HepG2 (cell line): ENCODE measurements around the gene CAPSL. TPM values are rescaled to one million over a fixed set of nuclear protein-coding genes. Genes with fewer than 3 reads are reported as not detected.

ENCODE experiments used
- LBX2 ChIP-seq: sonication (generic); formaldehyde crosslinking; IDR thresholded peaks from 2 replicates; pipeline ENCODE4 v1.5.0; 2020; ENCODE audit warnings: missing genetic modification reagents, mild to moderate bottlenecking, borderline replicate concordance
- NFYB ChIP-seq: sonication (generic); formaldehyde crosslinking; IDR thresholded peaks from 2 replicates; pipeline ENCODE4 v1.4.0; 2020; ENCODE audit warnings: missing genetic modification reagents
- PRDM15 ChIP-seq: sonication (generic); formaldehyde crosslinking; IDR thresholded peaks from 2 replicates; pipeline ENCODE4 v1.4.0; 2020; ENCODE audit warnings: missing genetic modification reagents
- SPEN ChIP-seq: sonication (generic); formaldehyde crosslinking; IDR thresholded peaks from 2 replicates; pipeline ENCODE4 v1.5.1; 2020; ENCODE audit warnings: low read depth, mild to moderate bottlenecking, missing genetic modification reagents
- ZFP36L1 ChIP-seq: sonication (generic); formaldehyde crosslinking; IDR thresholded peaks from 2 replicates; pipeline ENCODE4 v1.8.0; 2022; ENCODE audit warnings: mild to moderate bottlenecking, missing genetic modification reagents, moderate library complexity
- ZNF318 ChIP-seq: sonication (generic); formaldehyde crosslinking; IDR thresholded peaks from 2 replicates; pipeline ENCODE4 v1.4.0; 2020; ENCODE audit warnings: mild to moderate bottlenecking, missing genetic modification reagents
- ZNF530 ChIP-seq: sonication (generic); formaldehyde crosslinking; IDR thresholded peaks from 2 replicates; pipeline ENCODE4 v1.5.0; 2020; ENCODE audit warnings: low read depth, mild to moderate bottlenecking, missing genetic modification reagents
- ZSCAN30 ChIP-seq: sonication (generic); formaldehyde crosslinking; IDR thresholded peaks from 2 replicates; pipeline ENCODE4 v1.5.0; 2020; ENCODE audit warnings: mild to moderate bottlenecking, missing genetic modification reagents
- polyA plus RNA-seq, 8 experiments: library from polyadenylated mRNA; depleted of rRNA in 3 of 8; stranded (reverse) in 7 of 8; unstranded in 1 of 8; fragments of >200 nt; fragmentation: Illumina TruSeq in 4 of 8; extraction: Trizol in 4 of 8; gene quantifications; 2 replicates each; pipeline versions ENCODE4 v1.2.1 to v1.2.3, GENCODE V29; 2011 to 2016; ENCODE audit warnings: low read depth in 4 of 8, missing spikeins in 1 of 8, mixed read lengths in 1 of 8; ENCODE audit not compliant: insufficient read depth in 1 of 8
- total RNA-seq, 5 experiments: library from RNA; depleted of rRNA; stranded (reverse); fragments of >200 nt; fragmentation: Illumina TruSeq; extraction: Trizol; gene quantifications; 2 replicates each; pipeline ENCODE4 v1.2.3, GENCODE V29; 2016; ENCODE audit warnings: low read depth in 1 of 5
- TF ChIP-seq, protein P1 (sequence below): sonication (generic); formaldehyde crosslinking; IDR thresholded peaks from 2 replicates; pipeline ENCODE4 v1.4.0; 2020; ENCODE audit warnings: mild to moderate bottlenecking, missing genetic modification reagents

The CAPSL gene
- total and polyA plus RNA-seq, 2 of the 13 experiments (the other 11 are each of a cell fraction or from before 2014, with no cell fraction given): not detected

DNA sequence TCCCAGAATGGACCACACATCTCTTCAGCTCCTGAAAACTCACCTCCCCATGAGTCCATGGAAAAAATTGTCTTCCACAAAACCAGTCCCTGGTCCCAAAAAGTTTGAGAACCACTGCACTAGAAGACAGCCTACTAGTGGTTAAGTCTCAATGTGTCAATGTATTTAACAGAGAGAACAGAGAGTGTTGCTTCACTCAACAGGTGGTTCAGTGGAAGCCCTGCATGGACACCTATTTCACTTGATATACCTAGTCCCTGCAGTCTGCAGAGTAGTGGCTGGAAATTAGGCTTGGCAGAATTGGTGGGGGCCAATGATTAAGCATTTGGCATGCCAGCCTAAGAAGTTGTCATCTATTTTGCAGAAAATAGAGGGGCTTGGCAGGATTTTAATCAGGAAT, 58.8 kb downstream of the CAPSL start (continued):
- TF ChIP-seq ZNF318 (CRISPR knock-in tag) (no peak), SPEN (no peak), ZSCAN30 (no peak), ZNF530 (no peak), LBX2 (CRISPR knock-in tag) (no peak), ZFP36L1 (no peak), PRDM15 (no peak), NFYB (CRISPR knock-in tag) (no peak)
- TF ChIP-seq, protein P1, sequence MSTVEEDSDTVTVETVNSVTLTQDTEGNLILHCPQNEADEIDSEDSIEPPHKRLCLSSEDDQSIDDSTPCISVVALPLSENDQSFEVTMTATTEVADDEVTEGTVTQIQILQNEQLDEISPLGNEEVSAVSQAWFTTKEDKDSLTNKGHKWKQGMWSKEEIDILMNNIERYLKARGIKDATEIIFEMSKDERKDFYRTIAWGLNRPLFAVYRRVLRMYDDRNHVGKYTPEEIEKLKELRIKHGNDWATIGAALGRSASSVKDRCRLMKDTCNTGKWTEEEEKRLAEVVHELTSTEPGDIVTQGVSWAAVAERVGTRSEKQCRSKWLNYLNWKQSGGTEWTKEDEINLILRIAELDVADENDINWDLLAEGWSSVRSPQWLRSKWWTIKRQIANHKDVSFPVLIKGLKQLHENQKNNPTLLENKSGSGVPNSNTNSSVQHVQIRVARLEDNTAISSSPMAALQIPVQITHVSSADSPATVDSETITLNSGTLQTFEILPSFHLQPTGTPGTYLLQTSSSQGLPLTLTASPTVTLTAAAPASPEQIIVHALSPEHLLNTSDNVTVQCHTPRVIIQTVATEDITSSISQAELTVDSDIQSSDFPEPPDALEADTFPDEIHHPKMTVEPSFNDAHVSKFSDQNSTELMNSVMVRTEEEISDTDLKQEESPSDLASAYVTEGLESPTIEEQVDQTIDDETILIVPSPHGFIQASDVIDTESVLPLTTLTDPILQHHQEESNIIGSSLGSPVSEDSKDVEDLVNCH (CRISPR knock-in tag): no peak
